Skeletal muscle cell (primary cell): Measurements from ENCODE around the gene PGLYRP4.

Source experiments
- DNase-seq: peaks from one replicate; pipeline ENCODE4 v3.0.0-alpha.2; 2010; ENCODE audit warnings: low read depth
- H3K4me3 ChIP-seq: 2 replicates; pipeline ENCODE4 v1.5.1; 2011; ENCODE audit warnings: low read depth, mild to moderate bottlenecking, control low read depth, low read length, moderate library complexity

Gene PGLYRP4

GRCh38 chr1:153306303-153307220, 42.1 kb downstream of the PGLYRP4 start:
- H3K4me3 ChIP-seq, result no peak overlapping the region
- DNase-seq, result no peak

GRCh38 chr1:153305682-153306081, 43.0 kb downstream of the PGLYRP4 start:
- no peak overlapping the region for H3K4me3 ChIP-seq
- no peak for DNase-seq

GRCh38 chr1:153302308-153302707, 46.3 kb downstream of the PGLYRP4 start:
- DNase-seq, result no peak
- H3K4me3 ChIP-seq, result no peak overlapping the region

- DNase-seq, result no peak
- H3K4me3 ChIP-seq, result no peak overlapping the region
These were observed 54.8 kb downstream of the PGLYRP4 start for GRCh38 chr1:153293851-153294250.

GRCh38 chr1:153293480-153293775, 55.2 kb downstream of the PGLYRP4 start:
- H3K4me3 ChIP-seq, result no peak overlapping the region
- no peak for DNase-seq

GRCh38 chr1:153292740-153293479, 55.7 kb downstream of the PGLYRP4 start:
- DNase-seq, result no peak
- H3K4me3 ChIP-seq, result no peak overlapping the region

- no peak overlapping the region for H3K4me3 ChIP-seq
- DNase-seq, result no peak
These were observed 56.5 kb downstream of the PGLYRP4 start for GRCh38 chr1:153292185-153292584.

- DNase-seq, result no peak
- no peak overlapping the region for H3K4me3 ChIP-seq
These were observed 57.1 kb downstream of the PGLYRP4 start for GRCh38 chr1:153291514-153291913.

GRCh38 chr1:153288634-153289275, 59.9 kb downstream of the PGLYRP4 start:
- H3K4me3 ChIP-seq, result no peak overlapping the region
- no peak for DNase-seq
